Stimulated activated naive CD8-positive, alpha-beta T cell treated with anti-CD3 and anti-CD28 coated beads, Interleukin-15, Interleukin-2, amounts not matched to agents 100 U/mL and 50 U/mL, for 24 hours (primary cell): ENCODE data around the gene SH2D3A.
A peak's percentile ranks its signal among the peaks of the same experiment; 100 is the strongest.

ENCODE experiments used
- ATAC-seq: fragments of 150-1000 bp; cut with Tn5 transposase; one replicate; pipeline ENCODE4 v1.10.0; 2021
- DNase-seq: peaks from one replicate; pipeline ENCODE4 v3.0.0; 2021

The SH2D3A gene

GRCh38 chr19:6737873-6738786, 29.1 kb downstream of the SH2D3A start:
- DNase-seq (peak; percentile 83), ATAC-seq (peak; percentile 40)

GRCh38 chr19:6737284-6737872, 29.9 kb downstream of the SH2D3A start, which contains the start of gene GPR108:
Gene GPR108 (minus strand): TSS chr19:6737580. CDS start chr19:6737576, 4 bp downstream.
- ATAC-seq (peak; percentile 78), DNase-seq (peak; percentile 99)

GRCh38 chr19:6736917-6737283, 30.3 kb downstream of the SH2D3A start:
- no peak for DNase-seq
- no peak for ATAC-seq

- DNase-seq (peak; percentile 74), ATAC-seq (peak; percentile 14)
These were observed 30.9 kb downstream of the SH2D3A start for GRCh38 chr19:6736169-6736916.

GRCh38 chr19:6735181-6735911, 31.9 kb downstream of the SH2D3A start:
- DNase-seq: no peak
- no peak for ATAC-seq

GRCh38 chr19:6734096-6734696, 33.0 kb downstream of the SH2D3A start:
- DNase-seq: no peak
- no peak for ATAC-seq

- DNase-seq (no peak), ATAC-seq (no peak)
These were observed 33.7 kb downstream of the SH2D3A start for GRCh38 chr19:6733338-6734095.

GRCh38 chr19:6732803-6733337, 34.4 kb downstream of the SH2D3A start:
- ATAC-seq: no peak
- no peak for DNase-seq

- no peak for ATAC-seq
- DNase-seq: no peak
These were observed 35.4 kb downstream of the SH2D3A start for GRCh38 chr19:6731822-6732221.

GRCh38 chr19:6730941-6731670, 36.1 kb downstream of the SH2D3A start:
- ATAC-seq: no peak
- no peak for DNase-seq

GRCh38 chr19:6730153-6730804, 37.0 kb downstream of the SH2D3A start:
- ATAC-seq: peak; percentile 56
- DNase-seq: peak; percentile 73

GRCh38 chr19:6729573-6730152, 37.6 kb downstream of the SH2D3A start:
- ATAC-seq (no peak), DNase-seq (no peak)

- DNase-seq: no peak
- ATAC-seq: no peak
These were observed 38.9 kb downstream of the SH2D3A start for GRCh38 chr19:6728346-6728745.

GRCh38 chr19:6725513-6726231, 41.6 kb downstream of the SH2D3A start:
- DNase-seq (no peak), ATAC-seq (no peak)

- ATAC-seq: no peak
- DNase-seq: no peak
These were observed 42.4 kb downstream of the SH2D3A start for GRCh38 chr19:6724631-6725492.

- ATAC-seq: no peak
- DNase-seq: no peak
These were observed 43.5 kb downstream of the SH2D3A start for GRCh38 chr19:6723738-6724137.

- ATAC-seq: no peak
- DNase-seq: no peak
These were observed 44.1 kb downstream of the SH2D3A start for GRCh38 chr19:6723108-6723618.
